Astrocyte of the cerebellum (primary cell): ENCODE measurements around the gene PPL.
A peak's percentile ranks its signal among the peaks of the same experiment; 100 is the strongest.

Experiments used
- DNase-seq: peaks from one replicate; pipeline ENCODE4 v3.0.0-alpha.2; 2011; ENCODE audit warnings: low read depth
- H3K4me3 ChIP-seq: 2 replicates; pipeline ENCODE4 v1.5.1; 2011; ENCODE audit warnings: mild to moderate bottlenecking, low read depth, low read length, moderate library complexity
- CTCF ChIP-seq: IDR thresholded peaks from 2 replicates; pipeline ENCODE4 v1.5.1; 2012; ENCODE audit warnings: low read length, low read depth, moderate library complexity, mild to moderate bottlenecking; ENCODE audit errors: missing control alignments
- in situ Hi-C: cut with HindIII; loops from 2 replicates; pipeline ENCODE4 v1.10.0; 2017; ENCODE audit warnings: low sequenced_read_pairs

PPL gene

GRCh38 chr16:4942481-4942880 lies 5.5 kb upstream of the PPL start:
- in situ Hi-C loops: loop anchor here (5.0 kb wide), 1 partner anchor 75 kb away; no protein-coding TSS in a partner anchor
- H3K4me3 ChIP-seq: no peak overlapping the region
- DNase-seq: no peak
- TF ChIP-seq CTCF: no peak

GRCh38 chr16:4940719-4941118 lies 3.8 kb upstream of the PPL start:
- no peak overlapping the region for H3K4me3 ChIP-seq
- in situ Hi-C loops: loop anchor here (5.0 kb wide), 1 partner anchor 73 kb away; no protein-coding TSS in a partner anchor
- no peak for DNase-seq
- TF ChIP-seq CTCF: no peak

- H3K4me3 ChIP-seq: no peak overlapping the region
- no peak for DNase-seq
- no peak for TF ChIP-seq CTCF
- in situ Hi-C loops: no loop called here
Measured at GRCh38 chr16:4938683-4939030, 1.7 kb upstream of the PPL start.

- H3K4me3 ChIP-seq: no peak overlapping the region
- TF ChIP-seq CTCF: no peak
- DNase-seq: no peak
- in situ Hi-C loops: no loop called here
Measured at GRCh38 chr16:4937782-4938682, 1.1 kb upstream of the PPL start.

GRCh38 chr16:4936181-4936990 lies 562 bp downstream of the PPL start:
- TF ChIP-seq CTCF: no peak
- no peak for DNase-seq
- peak overlapping the region; percentile 53 for H3K4me3 ChIP-seq
- in situ Hi-C loops: no loop called here

GRCh38 chr16:4935241-4935855 lies 1.6 kb downstream of the PPL start:
- in situ Hi-C loops: no loop called here
- TF ChIP-seq CTCF: no peak
- no peak for DNase-seq
- H3K4me3 ChIP-seq: no peak overlapping the region
